HG02759 (cell line): ENCODE data around the gene ITIH1.
"Not testable (repeated sequence)": the region's sequence is repeated elsewhere in the genome, so short reads cannot be mapped to it uniquely, and the experiment has no call there.

Source experiments
- ATAC-seq: cut with Tn5 transposase; IDR thresholded peaks from one replicate; pipeline ENCODE4 v1.9.1; 2021; ENCODE audit warnings: mild to moderate bottlenecking, moderate library complexity; ENCODE audit not compliant: unreplicated experiment

Gene ITIH1

GRCh38 chr3:52774066-52774713 lies 3.2 kb upstream of the ITIH1 start:
- no peak for ATAC-seq

- no peak for ATAC-seq
These were observed 2.2 kb upstream of the ITIH1 start for GRCh38 chr3:52774901-52775864.

GRCh38 chr3:52775877-52776276 lies 1.5 kb upstream of the ITIH1 start:
- ATAC-seq, result no peak

GRCh38 chr3:52776486-52776885 lies 913 bp upstream of the ITIH1 start:
- ATAC-seq, result not testable (repeated sequence)

- no peak for ATAC-seq
These were observed 783 bp downstream of the ITIH1 start for GRCh38 chr3:52777959-52778805.

- ATAC-seq, result peak; percentile 82
These were observed 1.8 kb downstream of the ITIH1 start for GRCh38 chr3:52779011-52779836.

- ATAC-seq, result no peak
These were observed 2.6 kb downstream of the ITIH1 start for GRCh38 chr3:52779837-52780585.

- no peak for ATAC-seq
These were observed 4.3 kb downstream of the ITIH1 start for GRCh38 chr3:52781741-52782140.

GRCh38 chr3:52782412-52783210 lies 5.2 kb downstream of the ITIH1 start:
- no peak for ATAC-seq

GRCh38 chr3:52783211-52783555 lies 5.8 kb downstream of the ITIH1 start:
- no peak for ATAC-seq

- ATAC-seq, result no peak
These were observed 6.7 kb downstream of the ITIH1 start for GRCh38 chr3:52784021-52784621.

GRCh38 chr3:52784931-52785590 lies 7.7 kb downstream of the ITIH1 start:
- ATAC-seq, result no peak

- no peak for ATAC-seq
These were observed 9.2 kb downstream of the ITIH1 start for GRCh38 chr3:52786330-52787215.

GRCh38 chr3:52787246-52787645 lies 9.8 kb downstream of the ITIH1 start:
- ATAC-seq, result no peak

- ATAC-seq, result no peak
These were observed 10.6 kb downstream of the ITIH1 start for GRCh38 chr3:52787672-52788625.
